ENCODE results near the gene TMEM30B.
"Not testable (repeated sequence)": the region's sequence is repeated elsewhere in the genome, so short reads cannot be mapped to it uniquely, and the experiment has no call there.

The TMEM30B gene

DNA sequence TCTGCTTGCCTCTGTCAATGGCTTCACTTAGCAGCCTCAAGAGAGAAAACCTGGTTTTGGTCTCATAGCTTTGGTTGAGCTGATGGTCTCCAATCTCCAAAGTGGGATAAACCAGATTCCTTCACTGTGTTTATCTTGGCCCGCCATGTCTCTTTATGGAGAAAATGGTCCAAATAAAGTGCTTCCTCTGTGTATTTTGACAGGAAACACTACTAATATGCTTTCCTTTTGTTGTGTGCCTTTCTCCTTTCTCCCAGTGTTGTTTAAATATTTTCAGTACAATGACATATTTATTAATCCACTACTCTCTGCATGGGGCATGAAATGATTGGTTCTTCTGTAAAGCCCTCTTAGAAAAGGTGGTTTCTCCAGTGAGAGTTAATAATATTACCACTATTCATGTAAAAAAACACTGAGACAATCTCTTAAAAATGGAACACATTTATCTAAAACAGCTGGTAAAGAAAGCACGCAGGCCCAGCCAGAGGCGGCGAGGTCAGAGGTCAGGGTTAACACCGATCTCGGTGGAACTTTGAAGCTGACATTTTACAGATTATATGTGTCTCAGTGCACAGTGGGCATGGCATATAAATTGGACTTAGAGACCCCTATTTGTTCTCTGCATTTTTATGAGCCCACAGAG lies 24.2 kb downstream of the TMEM30B start:
- in situ Hi-C loops (cut with HindIII; ENCODE audit: low pct_unique_long_range_greater_than_20kb, low sequenced_read_pairs): no loop called here
- no peak for TF ChIP-seq JUND (IDR thresholded peaks at IDR 0.05; ENCODE audit: low read depth)
- no peak for DNase-seq (ENCODE audit: low read depth in 1 of 2, low spot score in 1 of 2)

DNA sequence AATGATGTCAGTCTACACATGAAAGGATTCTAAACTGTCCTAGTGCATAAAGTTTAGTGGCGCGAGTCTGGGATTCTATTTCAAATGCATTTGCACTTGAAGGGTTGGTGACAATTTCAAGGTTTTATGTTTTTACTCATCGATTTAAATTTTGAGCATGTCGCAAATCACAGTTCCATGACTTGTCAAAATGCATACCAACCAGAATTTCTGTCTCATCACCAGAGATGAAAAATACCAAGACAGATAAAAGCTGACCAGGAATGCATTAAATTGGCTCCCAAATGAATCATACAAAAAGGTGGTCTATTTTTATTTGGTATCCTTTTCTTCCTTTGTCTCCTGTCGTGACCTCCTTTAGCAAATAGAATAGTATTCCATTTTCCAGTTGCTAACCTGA lies 25.2 kb downstream of the TMEM30B start:
- TF ChIP-seq JUND (IDR thresholded peaks at IDR 0.05; ENCODE audit: low read depth): no peak
- in situ Hi-C loops (cut with HindIII; ENCODE audit: low pct_unique_long_range_greater_than_20kb, low sequenced_read_pairs): no loop called here
- no peak for DNase-seq (ENCODE audit: low read depth in 1 of 2, low spot score in 1 of 2)

DNA sequence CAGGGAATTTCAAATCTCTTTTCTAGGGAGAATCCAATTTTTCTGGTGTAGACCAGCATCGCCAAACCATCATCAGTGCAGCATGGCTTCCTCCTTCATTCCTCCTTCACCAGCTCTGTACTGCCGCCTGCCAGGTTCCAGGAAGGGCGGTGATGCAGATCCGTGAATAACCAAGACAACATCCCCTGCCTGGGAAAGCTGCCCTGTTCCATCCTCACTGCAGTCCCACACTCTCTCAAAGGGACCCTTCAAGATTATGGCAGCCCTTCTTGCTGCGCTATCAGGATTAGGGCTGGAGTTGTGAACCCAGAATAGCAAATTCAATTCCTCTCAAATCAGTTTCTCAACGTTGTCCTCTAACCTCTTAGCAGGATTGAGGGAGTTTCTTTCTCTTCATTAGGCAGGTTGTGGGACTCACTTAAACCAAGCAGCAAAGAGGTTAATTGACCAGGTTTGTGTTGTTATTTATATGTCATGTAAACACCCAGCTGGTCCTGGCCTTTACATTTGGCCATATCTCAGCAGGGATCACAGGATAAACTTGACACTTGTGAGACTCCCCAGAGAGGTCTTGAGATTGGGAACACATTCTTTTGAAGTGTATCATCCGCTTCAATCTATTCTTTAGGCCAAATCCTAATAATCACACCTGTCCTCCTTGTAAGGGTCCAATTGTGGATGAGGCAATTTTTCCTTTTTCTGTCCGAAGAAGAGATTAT lies 26.2 kb downstream of the TMEM30B start:
- in situ Hi-C loops (cut with HindIII; ENCODE audit: low pct_unique_long_range_greater_than_20kb, low sequenced_read_pairs): no loop called here
- TF ChIP-seq JUND (IDR thresholded peaks at IDR 0.05; ENCODE audit: low read depth): no peak
- DNase-seq (ENCODE audit: low read depth in 1 of 2, low spot score in 1 of 2): no peak

GRCh38 chr14:61253064-61253738 lies 27.9 kb downstream of the TMEM30B start:
- in situ Hi-C loops (cut with HindIII; ENCODE audit: low pct_unique_long_range_greater_than_20kb, low sequenced_read_pairs): no loop called here
- DNase-seq (ENCODE audit: low read depth in 1 of 2, low spot score in 1 of 2): no peak
- no peak for TF ChIP-seq JUND (IDR thresholded peaks at IDR 0.05; ENCODE audit: low read depth)

- TF ChIP-seq JUND (IDR thresholded peaks at IDR 0.05; ENCODE audit: low read depth): no peak
- in situ Hi-C loops (cut with HindIII; ENCODE audit: low pct_unique_long_range_greater_than_20kb, low sequenced_read_pairs): no loop called here
- DNase-seq (ENCODE audit: low read depth in 1 of 2, low spot score in 1 of 2): peak; percentile 74 to 92
Measured at GRCh38 chr14:61252369-61253063, 28.6 kb downstream of the TMEM30B start.

DNA sequence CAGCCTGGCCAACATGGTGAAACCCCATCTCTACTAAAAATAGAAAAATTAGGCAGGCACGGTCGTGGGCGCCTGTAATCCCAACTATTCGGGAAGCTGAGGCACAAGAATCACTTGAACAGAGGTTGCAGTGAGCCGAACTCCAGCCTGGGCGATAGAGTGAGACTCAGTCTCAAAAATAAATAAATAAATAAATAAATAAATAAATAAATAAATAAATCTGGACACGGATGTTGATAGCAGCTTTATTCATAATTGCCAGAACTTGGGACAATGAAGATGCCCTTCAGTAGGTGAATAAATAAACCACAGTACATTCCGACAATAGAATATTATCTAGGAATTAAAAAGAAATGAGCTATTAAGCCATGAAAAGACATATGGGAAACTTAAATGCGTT lies 31.1 kb downstream of the TMEM30B start:
- no peak for TF ChIP-seq JUND (IDR thresholded peaks at IDR 0.05; ENCODE audit: low read depth)
- in situ Hi-C loops (cut with HindIII; ENCODE audit: low pct_unique_long_range_greater_than_20kb, low sequenced_read_pairs): no loop called here
- no peak for DNase-seq (ENCODE audit: low read depth in 1 of 2, low spot score in 1 of 2)

GRCh38 chr14:61247935-61248334 lies 33.2 kb downstream of the TMEM30B start:
- no peak for TF ChIP-seq JUND (IDR thresholded peaks at IDR 0.05; ENCODE audit: low read depth)
- in situ Hi-C loops (cut with HindIII; ENCODE audit: low pct_unique_long_range_greater_than_20kb, low sequenced_read_pairs): no loop called here
- no peak for DNase-seq (ENCODE audit: low read depth in 1 of 2, low spot score in 1 of 2)

GRCh38 chr14:61246721-61247120 lies 34.4 kb downstream of the TMEM30B start:
- TF ChIP-seq JUND (IDR thresholded peaks at IDR 0.05; ENCODE audit: low read depth): no peak
- in situ Hi-C loops (cut with HindIII; ENCODE audit: low pct_unique_long_range_greater_than_20kb, low sequenced_read_pairs): no loop called here

DNA sequence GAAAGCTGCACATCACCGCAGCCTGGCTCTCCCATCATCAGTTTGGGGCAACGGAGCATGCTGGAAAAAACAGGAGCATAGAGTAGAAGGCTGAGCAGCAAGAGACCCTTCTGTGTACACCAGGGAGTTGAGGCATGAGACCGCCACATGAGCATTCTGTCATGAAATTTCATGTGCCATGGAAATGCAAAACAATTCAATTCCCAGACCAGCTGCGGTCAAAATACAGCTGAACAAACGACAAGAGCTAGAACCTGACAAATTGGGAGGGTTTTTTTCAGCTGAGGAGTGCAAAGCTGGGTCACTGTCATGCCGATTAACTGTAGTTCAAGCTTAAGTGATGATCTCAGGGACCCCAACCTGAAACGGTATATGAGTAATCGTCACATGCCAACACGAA lies 37.1 kb downstream of the TMEM30B start:
- no peak for TF ChIP-seq JUND (IDR thresholded peaks at IDR 0.05; ENCODE audit: low read depth)
- in situ Hi-C loops (cut with HindIII; ENCODE audit: low pct_unique_long_range_greater_than_20kb, low sequenced_read_pairs): no loop called here
- DNase-seq (ENCODE audit: low read depth in 1 of 2, low spot score in 1 of 2): no peak

More at GRCh38 chr14:61246721-61247120, 34.4 kb downstream of the TMEM30B start:
- DNase-seq (ENCODE audit: low read depth in 1 of 2, low spot score in 1 of 2): no peak

GRCh38 chr14:61240206-61240605 lies 40.9 kb downstream of the TMEM30B start:
- TF ChIP-seq JUND (IDR thresholded peaks at IDR 0.05; ENCODE audit: low read depth): no peak
- no peak for DNase-seq (ENCODE audit: low read depth in 1 of 2, low spot score in 1 of 2)
- in situ Hi-C loops (cut with HindIII; ENCODE audit: low pct_unique_long_range_greater_than_20kb, low sequenced_read_pairs): no loop called here

DNA sequence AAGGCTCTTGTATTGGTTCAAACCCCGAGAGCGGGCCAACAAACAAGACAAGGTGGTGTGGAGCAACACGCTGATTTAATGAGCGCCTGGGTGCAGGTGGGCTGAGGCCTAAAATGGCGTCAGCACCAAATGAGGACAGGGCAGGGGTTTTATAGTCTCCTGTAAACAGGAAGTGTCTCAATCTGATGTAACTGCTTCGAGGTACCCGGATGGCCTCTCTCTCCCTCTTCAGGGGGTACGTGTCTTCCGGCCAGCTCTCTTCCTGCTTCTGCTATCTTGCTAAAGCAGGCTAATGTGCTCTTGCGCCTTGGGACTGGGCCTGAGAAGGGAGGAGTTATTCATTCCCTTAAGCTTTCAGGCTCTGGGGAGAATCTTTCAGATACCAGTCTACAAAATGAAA lies 41.9 kb downstream of the TMEM30B start:
- in situ Hi-C loops (cut with HindIII; ENCODE audit: low pct_unique_long_range_greater_than_20kb, low sequenced_read_pairs); DNase-seq (ENCODE audit: low read depth in 1 of 2, low spot score in 1 of 2): not testable (repeated sequence)

- TF ChIP-seq JUND (IDR thresholded peaks at IDR 0.05; ENCODE audit: low read depth): no peak
- no peak for DNase-seq (ENCODE audit: low read depth in 1 of 2, low spot score in 1 of 2)
- in situ Hi-C loops (cut with HindIII; ENCODE audit: low pct_unique_long_range_greater_than_20kb, low sequenced_read_pairs): no loop called here
Measured at GRCh38 chr14:61238611-61239245, 42.4 kb downstream of the TMEM30B start.
